Testis (tissue), 2 donors: ENCODE results near the gene ST7.
A peak's percentile ranks its signal among the peaks of the same experiment; 100 is the strongest.

ENCODE experiments used
- CTCF ChIP-seq, 3 experiments: fragments of 450-650 bp in 2 of 3; fragments of 200-600 bp in 1 of 3; sonication (generic) in 1 of 3; IDR thresholded peaks; one replicate each; pipeline ENCODE4 v1.5.1; 2016 to 2019; ENCODE audit warnings: antibody characterized with exemption in 3 of 3, mild to moderate bottlenecking in 2 of 3, moderate library complexity in 1 of 3
- POLR2A ChIP-seq: fragments of 450-650 bp; IDR thresholded peaks from one replicate; pipeline ENCODE4 v1.6.1; 2017; ENCODE audit warnings: antibody characterized with exemption, mild to moderate bottlenecking, moderate library complexity

- peak; percentile 88 to 96 (median 92) for TF ChIP-seq CTCF (IDR thresholded peaks at IDR 0.05)
- TF ChIP-seq POLR2A = no peak
Measured at GRCh38 chr7:116929914-116930913, 23.1 kb upstream of the ST7 start.
